ENCODE measurements around the gene HS3ST4.

- no peak for TF ChIP-seq GATA2 (IDR thresholded peaks at IDR 0.05; ENCODE audit: low read depth, low read length)
- TF ChIP-seq GATA3 (IDR thresholded peaks at IDR 0.05; ENCODE audit: low read depth, low read length): no peak
These were observed 466.5 kb downstream of the HS3ST4 start for GRCh38 chr16:26158142-26158759.

Data from SH-SY5Y (cell line).